Right forelimb (tissue), 1 donor: Measurements from ENCODE around the gene PLA2G2C.
"Not testable (repeated sequence)": the region's sequence is repeated elsewhere in the genome, so short reads cannot be mapped to it uniquely, and the experiment has no call there.

ENCODE experiments used
- DNase-seq: peaks from one replicate; pipeline ENCODE4 v3.0.0-alpha.2; 2018

PLA2G2C gene

GRCh38 chr1:20185834-20186782, at the start of gene PLA2G2C, which contains the start of gene UBXN10:
PLA2G2C (minus strand) TSS chr1:20186518; CDS start chr1:20177363, 9,155 bp downstream.
UBXN10 (plus strand) TSS chr1:20186096; CDS start chr1:20190562, 4,466 bp downstream.
- DNase-seq = peak; percentile 69

GRCh38 chr1:20234788-20235535, 48.6 kb upstream of the PLA2G2C start:
- DNase-seq = no peak

- no peak for DNase-seq
Observed at GRCh38 chr1:20233866-20234265, 47.5 kb upstream of the PLA2G2C start.

GRCh38 chr1:20233394-20233793, 47.1 kb upstream of the PLA2G2C start:
- no peak for DNase-seq

- DNase-seq = not testable (repeated sequence)
Observed at GRCh38 chr1:20232564-20232963, 46.2 kb upstream of the PLA2G2C start.

- DNase-seq = no peak
Observed at GRCh38 chr1:20229171-20229570, 42.9 kb upstream of the PLA2G2C start.

- DNase-seq = no peak
Observed at GRCh38 chr1:20228314-20228825, 42.1 kb upstream of the PLA2G2C start.

GRCh38 chr1:20227704-20228103, 41.4 kb upstream of the PLA2G2C start:
- DNase-seq = no peak

GRCh38 chr1:20224546-20224945, 38.2 kb upstream of the PLA2G2C start:
- no peak for DNase-seq

GRCh38 chr1:20223551-20224419, 37.5 kb upstream of the PLA2G2C start:
- no peak for DNase-seq

- no peak for DNase-seq
Observed at GRCh38 chr1:20223106-20223505, 36.8 kb upstream of the PLA2G2C start.

- no peak for DNase-seq
Observed at GRCh38 chr1:20220036-20220435, 33.7 kb upstream of the PLA2G2C start.

- DNase-seq = not testable (repeated sequence)
Observed at GRCh38 chr1:20219053-20219452, 32.7 kb upstream of the PLA2G2C start.

GRCh38 chr1:20216574-20216973, 30.3 kb upstream of the PLA2G2C start:
- DNase-seq = no peak

- DNase-seq = no peak
Observed at GRCh38 chr1:20215716-20216115, 29.4 kb upstream of the PLA2G2C start.

GRCh38 chr1:20212685-20213331, 26.5 kb upstream of the PLA2G2C start:
- DNase-seq = peak; percentile 52

GRCh38 chr1:20212085-20212684, 25.9 kb upstream of the PLA2G2C start:
- DNase-seq = no peak

GRCh38 chr1:20211511-20211931, 25.2 kb upstream of the PLA2G2C start:
- no peak for DNase-seq

GRCh38 chr1:20210736-20211460, 24.6 kb upstream of the PLA2G2C start:
- no peak for DNase-seq

- DNase-seq = no peak
Observed at GRCh38 chr1:20209471-20209870, 23.2 kb upstream of the PLA2G2C start.

- no peak for DNase-seq
Observed at GRCh38 chr1:20207546-20207945, 21.2 kb upstream of the PLA2G2C start.
